BJ (cell line): ENCODE data around the gene EZR. TPM values are rescaled to one million over a fixed set of nuclear protein-coding genes. Genes with fewer than 3 reads are reported as not detected.
"Not testable (repeated sequence)": the region's sequence is repeated elsewhere in the genome, so short reads cannot be mapped to it uniquely, and the experiment has no call there.

Experiments
- CTCF ChIA-PET: fragments of 350-600 bp; formaldehyde crosslinking; extraction: SDS; loops from one replicate; lab custom pipeline; 2021; ENCODE audit warnings: antibody characterized with exemption, inconsistent platforms; lab: Yijun Ruan, JAX
- POLR2A ChIA-PET: fragments of 300-600 bp; sonication (Branson Sonifier 250); formaldehyde crosslinking; extraction: SDS; loops from one replicate; lab custom pipeline; 2021; ENCODE audit warnings: antibody characterized with exemption; lab: Charles Lee
- DNase-seq: peaks from one replicate; pipeline ENCODE4 v3.0.0-alpha.2; 2011; ENCODE audit warnings: low read depth
- H3K27me3 ChIP-seq: 2 replicates; pipeline ENCODE4 v1.6.0; 2011; ENCODE audit warnings: low read length; ENCODE audit not compliant: control insufficient read depth, insufficient read depth
- H3K36me3 ChIP-seq: 2 replicates; pipeline ENCODE4 v1.5.1; 2011; ENCODE audit warnings: low read length; ENCODE audit not compliant: control insufficient read depth, insufficient read depth
- H3K4me3 ChIP-seq: 2 replicates; pipeline ENCODE4 v1.5.1; 2011; ENCODE audit warnings: low read depth, mild to moderate bottlenecking, control low read depth, low read length
- polyA plus RNA-seq: library from polyadenylated mRNA; depleted of rRNA; stranded (reverse); fragments of >200 nt; gene quantifications from 2 replicates; pipeline ENCODE4 v1.2.3, GENCODE V29; 2011
- TF ChIP-seq, protein P1 (sequence below): IDR thresholded peaks from 2 replicates; pipeline ENCODE4 v1.5.1; 2011; ENCODE audit warnings: low read depth, mild to moderate bottlenecking, control low read depth, inconsistent platforms, low read length, moderate library complexity; ENCODE audit not compliant: insufficient read depth

Gene EZR
- polyA plus RNA-seq, 1 experiment: 117 TPM

DNA sequence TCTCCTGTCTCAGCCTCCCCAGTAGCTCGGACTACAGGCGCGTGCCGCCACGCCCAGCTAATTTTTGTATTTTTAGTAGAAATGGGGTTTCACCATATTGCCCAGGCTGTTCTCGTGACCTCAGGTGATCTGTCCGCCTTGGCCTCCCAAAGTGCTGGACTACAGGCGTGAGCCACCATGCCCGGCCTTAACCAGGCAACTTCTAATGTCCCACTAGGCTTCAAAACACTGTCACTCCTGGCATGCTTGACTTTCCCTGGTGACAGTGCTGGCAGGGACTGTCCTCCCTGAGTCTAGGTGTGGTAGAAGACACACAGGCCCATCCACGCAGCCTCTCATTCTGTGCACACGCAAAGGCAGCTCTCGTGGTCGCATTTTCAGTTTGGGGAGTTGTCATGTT, 11.6 kb upstream of the EZR start:
- DNase-seq: no peak
- Histone ChIP-seq H3K4me3 (no peak overlapping the region), H3K27me3 (no peaks in the 10 kb centered on the region), H3K36me3 (no peaks in the 10 kb centered on the region)
- TF ChIP-seq, protein P1, sequence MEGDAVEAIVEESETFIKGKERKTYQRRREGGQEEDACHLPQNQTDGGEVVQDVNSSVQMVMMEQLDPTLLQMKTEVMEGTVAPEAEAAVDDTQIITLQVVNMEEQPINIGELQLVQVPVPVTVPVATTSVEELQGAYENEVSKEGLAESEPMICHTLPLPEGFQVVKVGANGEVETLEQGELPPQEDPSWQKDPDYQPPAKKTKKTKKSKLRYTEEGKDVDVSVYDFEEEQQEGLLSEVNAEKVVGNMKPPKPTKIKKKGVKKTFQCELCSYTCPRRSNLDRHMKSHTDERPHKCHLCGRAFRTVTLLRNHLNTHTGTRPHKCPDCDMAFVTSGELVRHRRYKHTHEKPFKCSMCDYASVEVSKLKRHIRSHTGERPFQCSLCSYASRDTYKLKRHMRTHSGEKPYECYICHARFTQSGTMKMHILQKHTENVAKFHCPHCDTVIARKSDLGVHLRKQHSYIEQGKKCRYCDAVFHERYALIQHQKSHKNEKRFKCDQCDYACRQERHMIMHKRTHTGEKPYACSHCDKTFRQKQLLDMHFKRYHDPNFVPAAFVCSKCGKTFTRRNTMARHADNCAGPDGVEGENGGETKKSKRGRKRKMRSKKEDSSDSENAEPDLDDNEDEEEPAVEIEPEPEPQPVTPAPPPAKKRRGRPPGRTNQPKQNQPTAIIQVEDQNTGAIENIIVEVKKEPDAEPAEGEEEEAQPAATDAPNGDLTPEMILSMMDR: no peak
- CTCF ChIA-PET: interaction anchor here (0.9 to 1.5 kb wide), 2 partner anchors 22 to 38 kb away, joined by 3 to 5 read pairs; no protein-coding TSS in a partner anchor
- POLR2A ChIA-PET: no interaction called here

DNA sequence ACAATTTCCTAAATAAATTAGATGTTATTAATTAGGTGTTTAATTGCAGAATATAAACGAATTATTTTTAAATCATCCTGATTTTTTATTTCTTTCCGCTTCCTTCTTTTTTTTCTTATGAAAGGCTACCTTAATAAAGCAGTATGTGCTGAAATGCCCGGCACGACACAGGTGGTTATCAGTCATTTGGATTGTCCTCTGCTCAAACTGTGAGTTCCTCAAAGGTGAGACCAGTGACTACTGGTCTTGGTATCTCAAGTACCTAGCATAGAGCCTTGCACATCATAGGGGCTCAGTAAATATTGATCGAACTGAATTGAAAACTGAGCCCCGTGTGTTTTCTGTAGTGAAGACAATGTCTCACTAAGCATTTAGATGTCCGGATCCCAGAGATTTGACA, 9.6 kb upstream of the EZR start:
- H3K4me3 ChIP-seq: no peak overlapping the region
- H3K36me3 ChIP-seq: no peaks in the 10 kb centered on the region
- ChIA-PET CTCF (interaction anchor here (1.2 kb wide), 1 partner anchor 9 kb away, joined by 3 read pairs; no protein-coding TSS in a partner anchor), POLR2A (no interaction called here)
- no peaks in the 10 kb centered on the region for H3K27me3 ChIP-seq
- TF ChIP-seq, protein P1: no peak
- DNase-seq: no peak

DNA sequence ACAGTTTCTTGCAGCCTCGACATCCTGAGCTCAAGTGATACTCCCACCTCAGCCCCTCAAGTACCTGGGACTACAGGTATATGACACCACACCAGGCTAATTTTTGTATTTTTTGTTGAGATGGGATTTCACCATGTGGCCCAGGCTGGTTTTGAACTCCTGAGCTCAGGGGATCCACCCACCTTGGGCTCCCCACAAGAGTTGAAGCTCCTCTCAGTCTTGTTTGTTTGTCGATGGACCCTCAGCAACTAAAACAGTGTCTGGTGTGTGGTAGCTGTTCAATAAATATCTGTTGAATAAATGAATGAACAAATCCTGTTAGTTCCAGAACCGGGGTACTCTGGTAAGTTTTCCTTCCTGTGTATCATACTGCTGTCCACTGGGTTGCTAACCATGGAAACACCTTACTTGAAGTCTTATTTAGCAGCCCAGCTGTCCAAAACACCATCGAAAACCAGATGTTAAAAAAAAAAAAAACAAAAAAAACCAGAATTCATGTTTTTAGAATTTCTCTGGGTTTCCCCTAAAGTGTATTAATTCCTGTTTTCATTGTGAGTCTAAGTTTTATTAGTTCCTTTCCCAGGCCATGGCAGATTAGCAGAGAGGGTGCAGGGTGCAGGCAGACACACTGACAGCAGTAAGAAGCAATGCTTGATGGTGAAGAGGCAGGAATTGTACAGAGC, 7.8 kb upstream of the EZR start:
- H3K4me3 ChIP-seq: no peak overlapping the region
- CTCF ChIA-PET: no interaction called here
- TF ChIP-seq, protein P1: no peak
- H3K36me3 ChIP-seq: no peaks in the 10 kb centered on the region
- H3K27me3 ChIP-seq: no peaks in the 10 kb centered on the region
- POLR2A ChIA-PET: no interaction called here
- no peak for DNase-seq

DNA sequence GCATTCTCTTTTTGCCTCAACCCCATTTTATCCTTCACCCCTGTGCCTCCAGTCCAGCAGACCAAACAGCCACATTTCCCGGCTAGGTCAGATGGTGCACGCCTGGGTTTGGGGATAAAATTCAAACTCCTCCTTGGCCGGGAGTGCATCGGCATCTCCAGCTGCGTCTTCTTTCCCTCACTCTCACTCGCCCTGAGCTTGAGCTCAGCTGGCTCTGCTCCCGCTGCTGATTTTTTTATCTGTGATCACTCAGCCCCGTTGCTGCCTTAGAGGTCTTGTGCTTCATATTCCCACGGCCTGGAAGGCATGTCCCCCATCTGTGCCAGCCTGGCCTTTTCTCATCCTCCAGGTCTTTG, 6.8 kb upstream of the EZR start:
- ChIA-PET CTCF (no interaction called here), POLR2A (no interaction called here)
- H3K4me3 ChIP-seq: no peak overlapping the region
- H3K27me3 ChIP-seq: no peaks in the 10 kb centered on the region
- H3K36me3 ChIP-seq: no peaks in the 10 kb centered on the region
- DNase-seq: no peak
- TF ChIP-seq, protein P1: no peak

DNA sequence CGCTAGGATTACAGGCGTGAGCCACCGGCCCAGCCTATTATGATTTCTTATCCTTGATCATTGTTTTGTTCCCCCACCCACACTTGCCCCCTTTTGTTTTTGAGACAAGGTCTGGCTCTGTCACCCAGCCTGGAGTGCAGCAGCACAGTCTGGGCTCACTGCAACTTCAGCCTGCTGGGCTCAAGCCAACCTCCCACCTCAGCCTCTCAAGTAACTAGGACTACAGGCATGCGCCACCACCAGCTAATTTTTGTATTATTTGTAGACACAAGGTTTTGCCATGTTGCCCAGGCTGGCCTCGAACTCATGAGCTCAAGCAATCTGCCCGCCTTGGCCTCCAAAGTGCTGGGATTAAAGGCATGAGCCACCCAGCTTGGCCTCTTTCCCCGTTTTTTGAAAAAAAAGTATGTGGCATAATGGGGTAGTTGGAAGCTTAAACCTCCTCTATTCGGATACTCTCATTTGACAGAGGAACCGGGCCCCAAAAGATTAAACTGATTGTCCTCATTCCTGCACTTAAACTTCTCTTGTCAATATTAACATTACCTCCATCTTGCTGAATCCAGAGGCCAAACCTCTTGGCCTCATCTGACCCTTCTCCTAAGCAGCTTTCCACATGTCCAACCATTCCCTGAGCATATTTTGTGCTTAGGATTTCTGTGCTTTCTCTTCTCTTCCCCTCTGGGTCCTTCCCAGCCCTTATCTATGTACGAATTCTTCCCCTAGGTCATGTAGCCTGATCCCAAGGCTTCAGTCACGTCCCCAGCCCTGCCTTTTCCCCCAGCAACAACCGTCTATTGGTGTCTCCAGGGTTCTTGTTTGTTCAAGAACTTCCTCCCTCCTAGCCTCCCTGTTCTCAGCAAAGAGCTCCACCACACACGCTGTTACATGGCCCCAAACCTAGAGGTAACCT, 6.1 kb upstream of the EZR start:
- ChIA-PET POLR2A (no interaction called here), CTCF (no interaction called here)
- Histone ChIP-seq H3K27me3 (no peaks in the 10 kb centered on the region), H3K36me3 (no peaks in the 10 kb centered on the region), H3K4me3 (no peak overlapping the region)
- DNase-seq: no peak
- TF ChIP-seq, protein P1: no peak

GRCh38 chr6:158823616-158824015, 4.4 kb upstream of the EZR start:
- POLR2A ChIA-PET, DNase-seq, H3K4me3 ChIP-seq, H3K27me3 ChIP-seq, H3K36me3 ChIP-seq: not testable (repeated sequence)
- CTCF ChIA-PET: interaction anchor here (0.7 to 1.9 kb wide), 2 partner anchors 9 to 46 kb away, joined by 3 to 4 read pairs; no protein-coding TSS in a partner anchor
